Measurements from ENCODE around the gene EPAS1.

Gene EPAS1

DNA sequence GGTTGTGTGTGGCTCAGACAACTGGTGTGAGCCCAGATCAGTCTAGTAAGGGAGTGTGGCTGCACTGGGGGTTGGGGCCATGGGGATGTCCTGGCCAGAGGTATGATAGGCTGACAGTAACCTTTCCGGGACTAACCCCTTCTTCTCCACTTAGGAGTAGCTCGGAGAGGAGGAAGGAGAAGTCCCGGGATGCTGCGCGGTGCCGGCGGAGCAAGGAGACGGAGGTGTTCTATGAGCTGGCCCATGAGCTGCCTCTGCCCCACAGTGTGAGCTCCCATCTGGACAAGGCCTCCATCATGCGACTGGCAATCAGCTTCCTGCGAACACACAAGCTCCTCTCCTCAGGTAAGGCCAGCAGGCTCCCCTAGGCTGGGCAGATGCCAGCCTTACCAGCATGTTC lies 49.5 kb downstream of the EPAS1 start:
- TF ChIP-seq POLR2AphosphoS5 (IDR thresholded peaks at IDR 0.05; ENCODE audit: low read depth) (no peak), SPI1 (IDR thresholded peaks at IDR 0.05; ENCODE audit: borderline replicate concordance, low read depth) (no peak), GABPA (IDR thresholded peaks at IDR 0.05; ENCODE audit: low read depth) (no peak)
- TF ChIP-seq, protein P1, sequence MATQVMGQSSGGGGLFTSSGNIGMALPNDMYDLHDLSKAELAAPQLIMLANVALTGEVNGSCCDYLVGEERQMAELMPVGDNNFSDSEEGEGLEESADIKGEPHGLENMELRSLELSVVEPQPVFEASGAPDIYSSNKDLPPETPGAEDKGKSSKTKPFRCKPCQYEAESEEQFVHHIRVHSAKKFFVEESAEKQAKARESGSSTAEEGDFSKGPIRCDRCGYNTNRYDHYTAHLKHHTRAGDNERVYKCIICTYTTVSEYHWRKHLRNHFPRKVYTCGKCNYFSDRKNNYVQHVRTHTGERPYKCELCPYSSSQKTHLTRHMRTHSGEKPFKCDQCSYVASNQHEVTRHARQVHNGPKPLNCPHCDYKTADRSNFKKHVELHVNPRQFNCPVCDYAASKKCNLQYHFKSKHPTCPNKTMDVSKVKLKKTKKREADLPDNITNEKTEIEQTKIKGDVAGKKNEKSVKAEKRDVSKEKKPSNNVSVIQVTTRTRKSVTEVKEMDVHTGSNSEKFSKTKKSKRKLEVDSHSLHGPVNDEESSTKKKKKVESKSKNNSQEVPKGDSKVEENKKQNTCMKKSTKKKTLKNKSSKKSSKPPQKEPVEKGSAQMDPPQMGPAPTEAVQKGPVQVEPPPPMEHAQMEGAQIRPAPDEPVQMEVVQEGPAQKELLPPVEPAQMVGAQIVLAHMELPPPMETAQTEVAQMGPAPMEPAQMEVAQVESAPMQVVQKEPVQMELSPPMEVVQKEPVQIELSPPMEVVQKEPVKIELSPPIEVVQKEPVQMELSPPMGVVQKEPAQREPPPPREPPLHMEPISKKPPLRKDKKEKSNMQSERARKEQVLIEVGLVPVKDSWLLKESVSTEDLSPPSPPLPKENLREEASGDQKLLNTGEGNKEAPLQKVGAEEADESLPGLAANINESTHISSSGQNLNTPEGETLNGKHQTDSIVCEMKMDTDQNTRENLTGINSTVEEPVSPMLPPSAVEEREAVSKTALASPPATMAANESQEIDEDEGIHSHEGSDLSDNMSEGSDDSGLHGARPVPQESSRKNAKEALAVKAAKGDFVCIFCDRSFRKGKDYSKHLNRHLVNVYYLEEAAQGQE (IDR thresholded peaks at IDR 0.05; ENCODE audit: insufficient replicate concordance, low read depth) = no peak
- TF ChIP-seq, protein P2, sequence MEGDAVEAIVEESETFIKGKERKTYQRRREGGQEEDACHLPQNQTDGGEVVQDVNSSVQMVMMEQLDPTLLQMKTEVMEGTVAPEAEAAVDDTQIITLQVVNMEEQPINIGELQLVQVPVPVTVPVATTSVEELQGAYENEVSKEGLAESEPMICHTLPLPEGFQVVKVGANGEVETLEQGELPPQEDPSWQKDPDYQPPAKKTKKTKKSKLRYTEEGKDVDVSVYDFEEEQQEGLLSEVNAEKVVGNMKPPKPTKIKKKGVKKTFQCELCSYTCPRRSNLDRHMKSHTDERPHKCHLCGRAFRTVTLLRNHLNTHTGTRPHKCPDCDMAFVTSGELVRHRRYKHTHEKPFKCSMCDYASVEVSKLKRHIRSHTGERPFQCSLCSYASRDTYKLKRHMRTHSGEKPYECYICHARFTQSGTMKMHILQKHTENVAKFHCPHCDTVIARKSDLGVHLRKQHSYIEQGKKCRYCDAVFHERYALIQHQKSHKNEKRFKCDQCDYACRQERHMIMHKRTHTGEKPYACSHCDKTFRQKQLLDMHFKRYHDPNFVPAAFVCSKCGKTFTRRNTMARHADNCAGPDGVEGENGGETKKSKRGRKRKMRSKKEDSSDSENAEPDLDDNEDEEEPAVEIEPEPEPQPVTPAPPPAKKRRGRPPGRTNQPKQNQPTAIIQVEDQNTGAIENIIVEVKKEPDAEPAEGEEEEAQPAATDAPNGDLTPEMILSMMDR (IDR thresholded peaks at IDR 0.05; ENCODE audit: insufficient read depth, low read length) = no peak
- no peak overlapping the region for H3K4me3 ChIP-seq (replicated peaks; ENCODE audit: insufficient read depth, low read length)
- no peak for DNase-seq (ENCODE audit: low read depth in 1 of 2, low spot score in 1 of 2)
- no peak overlapping the region for H3K27ac ChIP-seq (replicated peaks)
- peaks cover 5% of the 10 kb centered on the region for H3K27me3 ChIP-seq (ENCODE audit: insufficient read depth, poor library complexity, severe bottlenecking)

DNA sequence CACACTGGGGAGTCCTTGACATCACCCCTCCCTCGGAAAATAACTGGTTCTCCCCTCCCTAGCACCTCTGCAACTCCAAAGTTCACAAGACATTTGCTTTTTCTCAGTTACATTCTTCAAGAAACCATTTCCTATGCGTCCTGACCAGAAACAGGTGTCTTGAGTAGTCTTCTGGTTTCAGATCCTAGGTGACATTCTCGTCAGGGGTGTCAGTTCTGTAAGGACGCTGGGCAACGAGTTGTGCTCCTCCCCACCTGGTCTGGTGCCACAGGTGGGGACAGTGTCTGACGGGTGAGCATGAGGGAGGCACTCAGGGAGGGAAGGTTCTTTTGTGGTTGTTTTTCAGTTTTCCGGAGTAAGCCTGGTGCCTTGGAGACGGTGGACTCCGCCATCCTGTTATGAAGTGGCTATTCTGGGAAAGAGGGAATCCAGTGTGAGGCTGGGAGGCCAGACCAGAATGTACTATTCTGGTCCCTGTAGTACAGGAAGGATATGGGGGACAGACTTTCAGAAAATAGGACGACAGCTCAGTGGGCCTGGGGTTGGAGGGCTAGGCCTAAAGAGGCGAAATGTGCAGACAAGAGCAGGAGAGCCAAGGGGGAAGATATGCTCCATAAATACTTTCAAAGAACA lies 50.6 kb downstream of the EPAS1 start:
- Histone ChIP-seq H3K27ac (replicated peaks) (no peak overlapping the region), H3K4me3 (replicated peaks; ENCODE audit: insufficient read depth, low read length) (no peak overlapping the region), H3K27me3 (ENCODE audit: insufficient read depth, poor library complexity, severe bottlenecking) (peaks cover 3% of the 10 kb centered on the region)
- no peak for DNase-seq (ENCODE audit: low read depth in 1 of 2, low spot score in 1 of 2)
- TF ChIP-seq GABPA (IDR thresholded peaks at IDR 0.05; ENCODE audit: low read depth) = no peak
- TF ChIP-seq, protein P2 (IDR thresholded peaks at IDR 0.05; ENCODE audit: insufficient read depth, low read length) = no peak
- TF ChIP-seq SPI1 (IDR thresholded peaks at IDR 0.05; ENCODE audit: borderline replicate concordance, low read depth) = no peak
- TF ChIP-seq, protein P1 (IDR thresholded peaks at IDR 0.05; ENCODE audit: insufficient replicate concordance, low read depth) = no peak
- no peak for TF ChIP-seq POLR2AphosphoS5 (IDR thresholded peaks at IDR 0.05; ENCODE audit: low read depth)

DNA sequence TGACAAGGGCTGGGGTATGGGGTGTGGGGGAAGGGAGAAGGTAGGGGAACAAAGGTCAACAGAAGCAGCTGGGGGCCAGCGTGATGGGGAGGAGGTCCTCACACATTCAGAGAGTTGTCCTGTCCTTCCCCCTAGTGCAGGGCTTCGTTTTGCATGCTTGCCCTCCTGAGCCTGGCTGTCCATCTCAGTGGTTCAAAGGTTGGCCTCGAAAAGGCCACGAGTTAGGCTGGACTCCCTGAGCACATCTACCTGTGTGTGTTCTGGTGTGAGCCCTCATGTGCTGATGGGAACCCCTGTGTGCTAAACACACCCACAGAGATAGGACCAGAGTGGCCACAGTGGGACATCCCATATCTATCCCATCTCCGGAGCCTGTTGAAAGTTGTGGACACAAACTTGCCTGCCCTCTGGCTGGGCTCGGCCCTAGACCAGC lies 51.9 kb downstream of the EPAS1 start:
- TF ChIP-seq GABPA (IDR thresholded peaks at IDR 0.05; ENCODE audit: low read depth) = no peak
- TF ChIP-seq, protein P1 (IDR thresholded peaks at IDR 0.05; ENCODE audit: insufficient replicate concordance, low read depth) = no peak
- TF ChIP-seq, protein P2 (IDR thresholded peaks at IDR 0.05; ENCODE audit: insufficient read depth, low read length) = no peak
- no peak for TF ChIP-seq POLR2AphosphoS5 (IDR thresholded peaks at IDR 0.05; ENCODE audit: low read depth)
- no peak for TF ChIP-seq SPI1 (IDR thresholded peaks at IDR 0.05; ENCODE audit: borderline replicate concordance, low read depth)
- Histone ChIP-seq H3K27me3 (ENCODE audit: insufficient read depth, poor library complexity, severe bottlenecking) (no peaks in the 10 kb centered on the region), H3K27ac (replicated peaks) (no peak overlapping the region), H3K4me3 (replicated peaks; ENCODE audit: insufficient read depth, low read length) (no peak overlapping the region)
- no peak for DNase-seq (ENCODE audit: low read depth in 1 of 2, low spot score in 1 of 2)

Measured in HL-60 (cell line).